NB4 (cell line): Measurements from ENCODE around the gene DNAH2.

ENCODE experiments used
- DNase-seq: peaks from one replicate; pipeline ENCODE4 v3.0.0; 2010; ENCODE audit warnings: low read depth
- H3K4me3 ChIP-seq: one replicate; pipeline ENCODE4 v1.5.1; 2011; ENCODE audit warnings: mild to moderate bottlenecking, low read depth, low read length, moderate library complexity
- MYC ChIP-seq: IDR thresholded peaks from 2 replicates; pipeline ENCODE4 v1.6.1; 2011; ENCODE audit warnings: low read depth, low read length
- POLR2A ChIP-seq: IDR thresholded peaks from 2 replicates; pipeline ENCODE4 v1.6.1; 2011; ENCODE audit warnings: mild to moderate bottlenecking; ENCODE audit not compliant: insufficient read length; ENCODE audit errors: extremely low read depth
- TF ChIP-seq, protein P1 (sequence below): IDR thresholded peaks from 2 replicates; pipeline ENCODE4 v1.6.1; 2011; ENCODE audit warnings: low read depth, low read length
- TF ChIP-seq, protein P2 (sequence below): IDR thresholded peaks from one replicate; pipeline ENCODE4 v1.5.1; 2012; ENCODE audit warnings: low read depth, low read length

DNAH2 gene

GRCh38 chr17:7748076-7748775, 30.7 kb downstream of the DNAH2 start:
- no peak for DNase-seq
- TF ChIP-seq, protein P1, sequence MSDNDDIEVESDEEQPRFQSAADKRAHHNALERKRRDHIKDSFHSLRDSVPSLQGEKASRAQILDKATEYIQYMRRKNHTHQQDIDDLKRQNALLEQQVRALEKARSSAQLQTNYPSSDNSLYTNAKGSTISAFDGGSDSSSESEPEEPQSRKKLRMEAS = no peak
- TF ChIP-seq POLR2A (no peak), MYC (no peak)
- TF ChIP-seq, protein P2, sequence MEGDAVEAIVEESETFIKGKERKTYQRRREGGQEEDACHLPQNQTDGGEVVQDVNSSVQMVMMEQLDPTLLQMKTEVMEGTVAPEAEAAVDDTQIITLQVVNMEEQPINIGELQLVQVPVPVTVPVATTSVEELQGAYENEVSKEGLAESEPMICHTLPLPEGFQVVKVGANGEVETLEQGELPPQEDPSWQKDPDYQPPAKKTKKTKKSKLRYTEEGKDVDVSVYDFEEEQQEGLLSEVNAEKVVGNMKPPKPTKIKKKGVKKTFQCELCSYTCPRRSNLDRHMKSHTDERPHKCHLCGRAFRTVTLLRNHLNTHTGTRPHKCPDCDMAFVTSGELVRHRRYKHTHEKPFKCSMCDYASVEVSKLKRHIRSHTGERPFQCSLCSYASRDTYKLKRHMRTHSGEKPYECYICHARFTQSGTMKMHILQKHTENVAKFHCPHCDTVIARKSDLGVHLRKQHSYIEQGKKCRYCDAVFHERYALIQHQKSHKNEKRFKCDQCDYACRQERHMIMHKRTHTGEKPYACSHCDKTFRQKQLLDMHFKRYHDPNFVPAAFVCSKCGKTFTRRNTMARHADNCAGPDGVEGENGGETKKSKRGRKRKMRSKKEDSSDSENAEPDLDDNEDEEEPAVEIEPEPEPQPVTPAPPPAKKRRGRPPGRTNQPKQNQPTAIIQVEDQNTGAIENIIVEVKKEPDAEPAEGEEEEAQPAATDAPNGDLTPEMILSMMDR = no peak
- no peak overlapping the region for H3K4me3 ChIP-seq

GRCh38 chr17:7750321-7750821, 32.8 kb downstream of the DNAH2 start:
- no peak for TF ChIP-seq MYC
- DNase-seq = no peak
- no peak overlapping the region for H3K4me3 ChIP-seq

GRCh38 chr17:7754656-7755055, 37.1 kb downstream of the DNAH2 start:
- H3K4me3 ChIP-seq = no peak overlapping the region
- TF ChIP-seq, protein P2 = no peak
- TF ChIP-seq, protein P1 = no peak
- TF ChIP-seq POLR2A (no peak), MYC (no peak)
- DNase-seq = no peak

GRCh38 chr17:7755095-7755890, 37.7 kb downstream of the DNAH2 start:
- H3K4me3 ChIP-seq = no peak overlapping the region
- TF ChIP-seq MYC (no peak), POLR2A (no peak)
- TF ChIP-seq, protein P1 = no peak
- TF ChIP-seq, protein P2 = no peak
- DNase-seq = no peak

GRCh38 chr17:7756968-7757367, 39.4 kb downstream of the DNAH2 start:
- TF ChIP-seq, protein P1 = no peak
- TF ChIP-seq, protein P2 = no peak
- TF ChIP-seq MYC = no peak
- no peak for TF ChIP-seq POLR2A
- no peak for DNase-seq
- H3K4me3 ChIP-seq = no peak overlapping the region

DNA sequence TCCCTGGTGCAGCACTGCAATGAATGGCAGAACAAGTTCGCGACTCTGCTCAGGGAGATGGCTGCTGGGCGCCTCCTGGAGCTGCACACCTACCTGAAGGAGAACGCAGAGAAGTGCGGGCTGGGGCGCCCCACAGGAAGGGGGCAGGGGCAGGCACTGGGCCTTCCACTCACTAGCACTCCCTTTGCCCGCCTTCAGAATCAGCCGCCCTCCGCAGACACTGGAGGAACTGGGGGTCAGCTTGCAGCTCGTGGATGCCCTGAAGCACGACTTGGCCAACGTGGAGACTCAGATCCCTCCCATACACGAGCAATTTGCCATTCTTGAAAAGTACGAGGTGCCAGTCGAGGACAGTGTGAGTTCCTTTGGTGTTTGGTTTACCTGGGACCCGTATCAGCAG, 46.4 kb downstream of the DNAH2 start:
- no peak overlapping the region for H3K4me3 ChIP-seq
- TF ChIP-seq, protein P1 = no peak
- no peak for TF ChIP-seq MYC
- TF ChIP-seq POLR2A = no peak
- TF ChIP-seq, protein P2 = no peak
- DNase-seq = no peak
